ENCODE results near the gene DNAJC12.
"Not testable (repeated sequence)": the region's sequence is repeated elsewhere in the genome, so short reads cannot be mapped to it uniquely, and the experiment has no call there.

Gene DNAJC12

GRCh38 chr10:67790534-67791408 lies 47.2 kb downstream of the DNAJC12 start:
- no peak for TF ChIP-seq ZNF274 (IDR thresholded peaks at IDR 0.05; ENCODE audit: low read depth, low read length)
- no peak overlapping the region for H3K4me3 ChIP-seq (ENCODE audit: low read length)

GRCh38 chr10:67789769-67790168 lies 48.2 kb downstream of the DNAJC12 start:
- no peak for TF ChIP-seq ZNF274 (IDR thresholded peaks at IDR 0.05; ENCODE audit: low read depth, low read length)

GRCh38 chr10:67788028-67788886 lies 49.7 kb downstream of the DNAJC12 start:
- no peak for TF ChIP-seq ZNF274 (IDR thresholded peaks at IDR 0.05; ENCODE audit: low read depth, low read length)
- no peak overlapping the region for H3K4me3 ChIP-seq (ENCODE audit: low read length)

More at GRCh38 chr10:67789769-67790168, 48.2 kb downstream of the DNAJC12 start:
- H3K4me3 ChIP-seq (ENCODE audit: low read length) = no peak overlapping the region

GRCh38 chr10:67785098-67785497 lies 52.9 kb downstream of the DNAJC12 start:
- TF ChIP-seq ZNF274 (IDR thresholded peaks at IDR 0.05; ENCODE audit: low read depth, low read length) = no peak
- H3K4me3 ChIP-seq (ENCODE audit: low read length) = no peak overlapping the region

- no peak for TF ChIP-seq ZNF274 (IDR thresholded peaks at IDR 0.05; ENCODE audit: low read depth, low read length)
- no peak overlapping the region for H3K4me3 ChIP-seq (ENCODE audit: low read length)
These were observed 53.5 kb downstream of the DNAJC12 start for GRCh38 chr10:67784474-67784873.

- no peak overlapping the region; the same call in 1 of the 2 replicates for H3K4me3 ChIP-seq (ENCODE audit: low read length)
- TF ChIP-seq ZNF274 (IDR thresholded peaks at IDR 0.05; ENCODE audit: low read depth, low read length) = no peak
These were observed 54.2 kb downstream of the DNAJC12 start for GRCh38 chr10:67783606-67784294.

- no peak for TF ChIP-seq ZNF274 (IDR thresholded peaks at IDR 0.05; ENCODE audit: low read depth, low read length)
These were observed 55.5 kb downstream of the DNAJC12 start for GRCh38 chr10:67782530-67782929.

GRCh38 chr10:67780759-67781538 lies 57.0 kb downstream of the DNAJC12 start:
- no peak for TF ChIP-seq ZNF274 (IDR thresholded peaks at IDR 0.05; ENCODE audit: low read depth, low read length)
- peak overlapping the region; percentile 47; the same call in 1 of the 2 replicates for H3K4me3 ChIP-seq (ENCODE audit: low read length)

More at GRCh38 chr10:67782530-67782929, 55.5 kb downstream of the DNAJC12 start:
- H3K4me3 ChIP-seq (ENCODE audit: low read length) = no peak overlapping the region

GRCh38 chr10:67780204-67780621 lies 57.8 kb downstream of the DNAJC12 start:
- not testable (repeated sequence) for H3K4me3 ChIP-seq (ENCODE audit: low read length)

- no peak for TF ChIP-seq ZNF274 (IDR thresholded peaks at IDR 0.05; ENCODE audit: low read depth, low read length)
- H3K4me3 ChIP-seq (ENCODE audit: low read length) = no peak overlapping the region
These were observed 58.4 kb downstream of the DNAJC12 start for GRCh38 chr10:67779465-67780203.

- H3K4me3 ChIP-seq (ENCODE audit: low read length) = no peak overlapping the region
- TF ChIP-seq ZNF274 (IDR thresholded peaks at IDR 0.05; ENCODE audit: low read depth, low read length) = no peak
These were observed 61.6 kb downstream of the DNAJC12 start for GRCh38 chr10:67776371-67776770.

- TF ChIP-seq ZNF274 (IDR thresholded peaks at IDR 0.05; ENCODE audit: low read depth, low read length) = no peak
- no peak overlapping the region for H3K4me3 ChIP-seq (ENCODE audit: low read length)
These were observed 62.7 kb downstream of the DNAJC12 start for GRCh38 chr10:67775279-67775678.
